Putamen (tissue), 1 donor: Measurements from ENCODE around the gene SOWAHA.

Experiments
- DNase-seq: peaks from one replicate; pipeline ENCODE4 v3.0.0-alpha.2; 2016; ENCODE audit warnings: low spot score

SOWAHA gene

GRCh38 chr5:132812781-132813598 lies at the start of gene SOWAHA:
Gene SOWAHA (plus strand): TSS chr5:132813302. CDS start chr5:132813622, 320 bp downstream.
- DNase-seq: peak; percentile 81

DNA sequence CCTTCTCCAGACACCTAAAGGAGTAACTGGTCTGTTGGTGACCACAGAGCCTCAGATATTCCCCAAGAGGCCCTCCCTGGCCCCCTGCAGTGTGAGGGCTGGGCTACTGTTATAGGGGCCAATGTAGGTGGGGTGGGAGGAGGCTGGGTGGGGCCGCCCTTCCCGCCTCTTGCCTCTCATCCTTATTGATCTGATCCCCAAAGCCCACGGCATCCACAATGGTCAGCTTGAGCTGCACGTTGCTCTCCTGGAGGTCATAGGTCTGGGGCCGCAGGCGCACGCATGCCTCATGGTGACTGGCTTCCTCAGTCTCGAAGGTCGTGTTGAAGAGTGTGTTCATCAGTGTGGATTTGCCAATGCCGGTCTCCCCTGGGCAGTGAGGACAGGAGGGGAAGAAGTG lies 49.1 kb upstream of the SOWAHA start:
- DNase-seq: no peak

- DNase-seq: no peak
Measured at GRCh38 chr5:132764671-132765238, 48.3 kb upstream of the SOWAHA start.

GRCh38 chr5:132765311-132766019 lies 47.6 kb upstream of the SOWAHA start:
- no peak for DNase-seq

DNA sequence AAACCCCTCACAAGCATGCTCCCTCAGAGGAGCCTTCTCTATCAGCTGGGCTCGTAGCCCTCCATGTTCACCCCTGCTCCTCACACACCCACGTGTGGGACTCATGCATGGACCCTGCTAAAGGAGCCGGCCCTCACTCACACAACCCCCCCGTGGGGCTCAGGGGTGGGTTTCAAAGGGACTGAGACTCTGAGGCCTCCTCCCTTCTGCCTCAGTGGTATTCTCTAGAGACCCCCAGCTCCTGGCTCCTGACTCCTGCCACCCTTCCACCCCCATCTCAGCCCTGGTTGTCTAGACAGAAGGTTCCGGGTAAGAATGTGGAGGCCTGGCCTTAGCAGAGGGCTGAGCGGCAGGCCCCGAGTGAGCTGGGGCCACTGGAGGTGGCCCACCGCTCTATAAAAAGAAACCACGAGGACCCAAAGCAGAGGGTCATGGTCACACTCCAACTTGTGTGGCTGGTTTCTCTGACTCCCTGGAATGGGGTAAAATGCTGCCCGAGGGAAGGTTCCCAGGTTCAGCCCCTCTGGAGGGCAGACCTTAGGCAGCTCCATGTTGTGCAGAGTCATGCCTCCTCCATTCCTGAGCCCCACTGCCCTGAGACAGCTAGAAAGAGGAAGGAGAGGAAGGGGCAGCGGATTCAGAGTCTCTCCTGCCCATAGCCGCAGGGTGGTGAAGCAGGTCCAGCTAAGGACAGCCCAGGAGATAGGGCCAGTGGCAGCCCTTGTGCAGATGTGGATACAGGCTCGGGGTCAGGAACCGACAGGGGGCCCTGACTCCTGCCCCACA lies 46.9 kb upstream of the SOWAHA start:
- DNase-seq: no peak

DNA sequence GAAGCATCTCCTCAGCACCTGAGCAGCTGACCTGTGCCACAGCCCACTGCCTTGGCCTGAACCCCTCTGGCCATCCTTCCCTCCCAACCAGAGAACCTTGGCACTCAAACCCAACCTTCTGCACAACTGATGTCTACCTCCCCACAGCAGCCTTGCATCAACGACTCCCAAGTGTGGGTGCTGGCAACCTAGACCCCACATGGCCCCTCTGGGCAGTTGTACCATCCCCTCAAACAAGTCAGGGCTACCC lies 46.4 kb upstream of the SOWAHA start:
- no peak for DNase-seq

- DNase-seq: no peak
Measured at GRCh38 chr5:132767150-132767549, 46.0 kb upstream of the SOWAHA start.

DNA sequence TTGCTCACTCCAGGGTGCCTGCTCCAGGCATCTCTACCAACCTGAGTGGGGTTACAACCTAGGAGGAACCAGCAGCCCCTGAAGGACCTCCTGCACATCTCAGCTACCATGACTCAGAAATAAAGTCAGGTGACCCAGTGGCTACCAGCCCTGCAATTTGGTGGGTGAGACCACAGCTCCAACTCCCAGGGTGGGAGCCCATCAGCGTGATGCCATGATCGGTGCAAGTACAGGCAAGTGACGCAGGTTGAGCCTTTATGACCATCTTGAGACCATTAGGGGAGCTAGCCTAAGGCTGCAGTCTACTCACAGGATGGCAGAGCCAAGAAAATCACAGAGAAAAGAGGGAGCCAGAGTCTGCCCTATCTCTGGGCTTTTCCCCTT lies 44.6 kb upstream of the SOWAHA start:
- no peak for DNase-seq

GRCh38 chr5:132770476-132771159 lies 42.5 kb upstream of the SOWAHA start:
- no peak for DNase-seq

DNA sequence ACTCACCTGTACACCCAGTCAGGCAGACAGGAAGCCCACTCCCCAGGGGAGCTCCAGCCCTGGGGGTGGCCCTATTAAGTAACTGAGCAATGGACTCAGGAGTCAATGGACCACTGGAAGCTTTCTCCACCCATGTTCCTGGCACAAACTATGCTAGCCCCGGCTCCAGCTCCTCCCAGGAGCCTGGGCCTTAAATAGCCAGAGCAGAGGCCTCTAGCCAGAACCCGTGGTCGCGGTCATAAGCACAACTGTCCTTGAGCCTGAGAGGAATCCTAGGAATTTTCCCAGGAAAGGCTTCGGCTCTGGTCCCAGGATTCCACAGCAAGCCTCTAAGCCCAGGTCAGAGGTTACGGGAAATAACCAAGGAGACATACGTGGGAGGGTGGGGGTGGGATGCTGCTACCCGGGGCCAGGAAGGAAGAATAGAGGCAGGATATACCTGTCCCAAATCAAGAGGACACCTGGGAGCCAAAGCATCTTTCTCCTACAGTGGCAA lies 41.6 kb upstream of the SOWAHA start:
- no peak for DNase-seq

GRCh38 chr5:132772291-132773070 lies 40.6 kb upstream of the SOWAHA start:
- DNase-seq: no peak

- DNase-seq: no peak
Measured at GRCh38 chr5:132773114-132773513, 40.0 kb upstream of the SOWAHA start.

- no peak for DNase-seq
Measured at GRCh38 chr5:132773601-132774355, 39.3 kb upstream of the SOWAHA start.

GRCh38 chr5:132774406-132774805 lies 38.7 kb upstream of the SOWAHA start:
- DNase-seq: no peak

DNA sequence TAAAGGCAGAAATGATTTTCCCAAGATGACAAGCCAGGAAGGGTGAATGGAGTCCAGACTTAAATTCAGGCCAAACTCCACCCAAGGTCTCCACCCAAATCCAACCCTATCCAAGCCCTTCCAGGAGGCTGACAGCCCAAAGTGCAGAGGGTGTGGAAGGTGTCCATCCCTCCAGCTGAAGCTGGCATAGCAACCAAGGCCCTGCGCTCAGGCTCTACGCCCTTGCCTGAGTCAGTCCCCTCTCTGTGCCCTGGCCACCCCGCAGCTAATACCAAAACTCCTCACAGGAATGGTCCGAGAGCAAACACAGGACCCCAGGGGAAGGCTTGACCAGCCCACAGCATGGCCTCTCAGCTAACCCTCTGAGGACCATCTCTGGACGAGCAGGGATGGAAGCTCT lies 38.2 kb upstream of the SOWAHA start:
- DNase-seq: no peak

DNA sequence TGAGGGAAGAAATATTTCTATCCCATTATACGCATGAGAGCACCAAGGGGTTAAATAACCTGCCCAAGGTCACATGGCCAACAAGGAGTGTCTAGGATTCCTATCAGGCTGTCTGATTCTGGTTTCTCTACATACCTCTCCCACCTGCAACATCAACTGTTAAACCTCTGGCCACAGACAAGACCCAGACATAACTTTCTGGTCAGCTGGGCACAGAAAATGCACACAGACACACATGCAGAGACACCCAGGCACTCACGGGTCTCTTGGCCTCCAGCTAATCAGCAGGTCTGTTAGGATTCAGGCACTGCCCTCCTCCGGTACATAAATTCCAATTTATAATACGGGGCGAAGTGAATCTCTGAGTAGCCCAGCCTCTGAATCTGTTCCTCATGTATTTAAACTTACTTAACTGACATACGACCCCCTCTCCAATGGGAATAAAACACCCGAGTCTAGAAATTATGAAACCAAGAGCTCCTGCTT lies 37.6 kb upstream of the SOWAHA start:
- DNase-seq: no peak

DNA sequence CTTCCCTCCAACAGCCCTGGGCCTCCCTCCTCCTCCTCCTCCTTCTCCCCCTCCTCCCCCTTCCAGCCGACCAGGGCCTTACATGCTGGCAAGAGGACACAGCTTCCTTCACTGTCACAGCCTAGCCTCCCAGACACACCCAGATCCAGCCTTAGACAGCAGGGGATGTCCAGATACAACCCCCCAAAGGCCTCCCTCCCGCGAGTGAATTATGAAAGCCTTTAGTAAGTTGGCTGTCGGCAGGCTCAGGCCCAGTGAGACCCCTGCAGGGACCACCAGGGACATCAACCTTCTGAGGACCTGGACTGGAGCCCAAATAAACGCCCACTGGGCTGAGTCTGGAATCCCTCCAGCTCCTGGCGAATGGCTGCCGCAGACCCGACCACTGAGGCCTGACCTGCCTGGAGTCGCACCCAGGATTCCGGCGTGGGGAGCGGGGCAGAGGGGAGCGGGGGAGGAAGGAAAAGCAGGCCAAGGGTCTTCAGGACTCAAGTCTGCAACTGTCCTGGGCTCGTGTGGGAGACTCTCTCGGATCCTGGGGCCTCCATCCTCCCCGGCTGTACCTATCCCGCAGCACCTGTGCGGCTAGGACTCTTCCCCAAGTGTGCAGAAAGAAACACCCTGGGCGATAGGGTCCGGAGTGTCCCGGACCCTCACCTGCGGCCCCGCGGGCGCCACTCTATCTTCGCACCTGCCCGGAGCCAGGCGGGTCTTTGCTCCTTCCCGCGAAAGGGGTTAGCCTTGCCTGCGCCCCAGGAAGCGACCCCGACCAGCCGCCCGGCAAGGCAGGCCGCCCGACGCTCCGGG lies 36.8 kb upstream of the SOWAHA start:
- DNase-seq: peak; percentile 83

GRCh38 chr5:132776938-132777208 lies 36.2 kb upstream of the SOWAHA start:
- no peak for DNase-seq

DNA sequence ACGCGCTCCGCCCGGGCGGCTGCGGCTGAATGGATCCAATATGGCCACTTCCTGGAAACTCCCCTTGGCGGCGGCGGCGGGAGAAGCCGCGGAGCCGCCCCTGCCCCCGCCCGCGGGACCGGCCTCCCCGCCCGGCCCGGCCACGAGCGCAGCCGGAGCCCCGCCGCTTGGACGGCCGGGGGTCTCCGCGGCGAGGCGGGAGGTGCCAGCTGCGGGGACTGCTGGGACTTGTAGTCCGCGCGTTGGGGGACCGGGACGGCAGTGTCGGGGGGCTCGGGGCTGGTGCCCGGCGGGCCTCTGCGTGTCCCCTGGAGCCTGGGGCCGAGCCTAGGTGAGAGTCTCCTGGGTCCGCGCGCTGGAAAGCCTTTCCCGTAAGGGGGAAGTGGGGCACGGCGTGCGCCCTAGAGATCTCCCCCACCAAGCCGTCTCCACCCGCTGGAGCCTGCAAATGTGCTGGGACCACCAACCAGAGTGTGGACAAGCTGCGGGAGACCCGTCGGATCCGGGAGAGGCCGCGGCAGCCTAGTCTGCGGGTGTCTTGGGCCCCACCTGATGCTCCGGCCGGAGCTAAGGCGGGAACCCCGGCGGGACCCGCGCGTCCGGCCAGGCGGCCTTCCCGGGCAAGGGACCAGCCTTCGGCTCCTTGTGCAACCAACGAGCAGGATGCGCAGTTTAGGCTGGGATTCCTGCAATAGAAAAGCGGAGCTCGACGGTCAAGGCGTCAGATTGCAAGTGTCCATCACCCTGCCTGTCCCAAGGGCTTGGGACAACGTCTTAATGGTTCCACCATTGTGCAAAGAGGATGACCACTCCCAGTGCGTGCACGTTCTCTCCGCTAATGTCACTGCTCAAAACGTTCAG lies 35.7 kb upstream of the SOWAHA start, which contains the start of gene SEPTIN8:
SEPTIN8 (minus strand) TSS at position 31 of the 861 bp plus-strand sequence. CDS start 102 bp downstream, outside the sequence.
- DNase-seq: no peak
